HG02981 (cell line): Measurements from ENCODE around the gene SLC25A45.

Experiments used
- ATAC-seq: cut with Tn5 transposase; IDR thresholded peaks from one replicate; pipeline ENCODE4 v1.9.1; 2021; ENCODE audit warnings: mild to moderate bottlenecking, moderate library complexity; ENCODE audit not compliant: unreplicated experiment

Gene SLC25A45

DNA sequence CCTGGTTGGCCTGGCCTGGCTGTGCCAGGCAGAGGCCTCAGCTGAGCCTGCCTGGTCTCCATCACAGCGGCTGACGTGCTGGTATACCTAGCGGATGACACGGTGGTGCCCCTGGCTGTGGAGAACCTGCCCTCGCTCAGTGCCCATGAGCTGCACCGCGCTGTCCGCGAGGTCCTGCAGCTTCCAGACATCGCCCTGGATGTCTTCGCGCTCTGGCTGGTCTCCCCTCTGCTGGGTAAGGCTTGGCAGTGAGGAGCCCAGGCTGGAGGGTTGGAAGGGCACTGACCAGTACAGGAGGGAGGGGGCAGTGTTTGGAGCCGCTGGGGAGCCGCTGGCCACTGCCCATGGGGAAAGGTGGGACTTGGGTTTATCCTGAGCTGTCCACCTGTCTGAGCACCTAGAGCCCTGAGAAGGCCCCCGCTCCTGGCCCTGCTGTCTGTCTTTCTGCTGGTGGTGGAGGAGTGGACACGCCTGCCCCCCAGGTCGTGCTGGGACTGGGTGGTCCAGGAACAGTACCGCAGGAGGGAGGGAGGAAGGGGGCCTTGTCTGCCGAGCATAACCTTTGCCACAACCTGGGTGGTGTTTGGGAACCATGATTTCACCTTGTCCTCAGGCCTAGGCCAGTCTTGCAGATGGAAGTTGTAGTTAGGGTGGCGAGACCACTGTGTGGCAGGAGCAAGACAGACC, 7.0 kb upstream of the SLC25A45 start:
- ATAC-seq, result no peak

DNA sequence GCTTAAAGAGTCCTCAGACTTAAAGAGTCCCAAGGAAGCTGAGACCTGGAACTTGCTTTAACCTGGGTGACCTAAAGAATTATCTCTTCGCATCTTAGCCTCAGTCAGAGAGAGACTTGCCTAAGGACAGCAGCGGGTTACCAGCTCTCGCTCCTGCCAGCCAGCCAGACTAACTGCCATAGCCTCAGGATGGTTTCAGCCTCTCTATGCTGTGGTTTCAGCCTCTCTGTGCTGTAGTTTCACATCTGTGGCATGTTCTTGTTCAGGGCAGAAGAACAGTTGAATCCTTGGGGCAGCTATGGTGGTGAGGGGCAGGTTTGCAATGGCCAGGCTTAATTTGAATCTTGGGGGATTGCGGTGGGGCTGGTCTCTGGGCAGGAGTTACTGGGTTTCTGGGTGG, 6.3 kb upstream of the SLC25A45 start:
- ATAC-seq, result no peak

DNA sequence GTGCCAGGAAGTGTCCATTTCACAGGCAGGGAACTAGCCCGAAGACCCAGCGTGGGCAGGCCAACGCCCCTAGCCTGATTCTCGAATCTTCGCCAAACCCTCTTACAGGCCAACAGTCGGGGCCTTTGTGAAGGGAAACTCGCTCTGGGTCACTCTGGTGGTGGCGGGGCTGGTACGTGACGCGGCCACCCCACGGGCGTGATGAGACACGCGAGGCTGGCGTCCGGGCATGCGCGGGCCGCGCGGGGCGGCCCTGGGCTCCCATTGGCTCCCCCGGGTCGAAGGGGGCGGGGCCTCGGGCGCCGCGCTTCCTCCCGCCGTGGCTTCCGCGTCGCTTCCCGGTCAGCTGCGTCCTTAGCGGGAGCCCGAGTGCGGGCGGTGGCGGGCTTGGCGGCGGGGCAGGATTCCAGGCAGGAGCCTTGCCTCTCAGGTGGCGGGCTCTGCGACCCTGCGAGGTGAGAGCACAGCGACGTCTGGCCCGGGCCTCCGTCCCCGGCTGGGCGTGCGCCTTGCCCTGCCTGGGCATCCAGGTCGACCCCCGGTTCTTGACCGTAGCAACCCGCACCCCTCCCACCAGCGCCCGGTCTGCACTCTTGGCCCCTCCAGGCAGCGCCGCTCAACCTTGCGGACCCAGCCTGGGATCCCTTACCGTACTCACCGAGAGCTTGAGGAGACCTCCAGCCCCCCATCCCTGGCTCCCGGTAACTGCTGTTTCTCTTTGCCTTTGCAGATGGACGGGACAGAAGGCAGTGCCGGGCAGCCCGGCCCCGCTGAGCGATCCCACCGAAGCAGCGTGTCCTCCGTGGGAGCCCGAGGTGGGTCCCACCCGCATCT, 4.1 kb upstream of the SLC25A45 start, which contains the start of gene FRMD8:
Gene FRMD8 (plus strand): TSS at position 331 of the 834 bp plus-strand sequence. CDS start 400 bp downstream, at position 731.
- no peak for ATAC-seq

DNA sequence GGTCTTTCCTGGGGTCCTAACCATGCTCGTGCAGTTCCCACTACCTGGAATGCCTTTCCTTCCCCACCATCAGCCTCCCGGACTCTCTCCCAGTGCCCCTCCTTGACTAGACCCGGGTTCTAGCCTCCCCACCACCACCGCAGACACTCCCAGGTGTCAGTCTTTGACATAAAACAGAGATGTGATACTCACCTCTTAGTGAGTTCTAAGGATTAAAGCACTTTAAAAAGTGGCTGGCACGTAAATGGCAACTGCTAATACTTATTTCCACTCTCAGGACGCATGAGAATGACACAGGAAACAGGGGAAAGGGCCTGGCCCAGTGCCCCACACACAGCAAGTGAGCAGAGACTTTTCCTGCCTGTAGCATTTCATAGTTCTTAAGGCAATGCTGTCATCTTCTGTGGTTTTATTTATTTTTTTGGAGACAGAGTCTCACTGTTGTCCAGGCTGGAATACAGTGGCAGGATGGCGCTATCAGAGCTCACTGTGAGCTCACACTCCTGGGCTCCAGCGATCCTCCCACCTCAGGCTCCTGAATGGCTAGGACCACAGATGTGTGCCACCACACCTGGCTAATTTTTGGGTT, 1.9 kb upstream of the SLC25A45 start:
- ATAC-seq, result no peak

DNA sequence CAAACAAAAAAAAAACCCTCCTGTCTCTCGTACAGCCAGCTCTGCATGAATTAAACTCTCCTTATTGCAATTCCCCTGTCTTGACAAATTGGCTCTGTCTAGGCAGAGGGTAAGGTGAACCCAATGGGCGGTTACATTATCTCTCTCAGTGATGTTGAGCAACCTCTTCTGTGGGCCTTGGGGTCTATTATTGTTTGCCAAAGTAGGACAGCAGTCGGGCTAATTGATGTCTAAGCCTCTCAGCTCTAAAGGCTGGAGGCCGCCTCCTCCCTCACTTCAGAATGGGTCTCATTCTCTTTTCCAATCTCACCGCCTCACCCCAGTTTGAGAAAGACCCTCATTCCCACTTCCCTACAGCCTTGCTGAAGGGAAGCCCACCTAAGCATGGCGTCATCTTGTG, 1.3 kb upstream of the SLC25A45 start:
- ATAC-seq, result no peak

DNA sequence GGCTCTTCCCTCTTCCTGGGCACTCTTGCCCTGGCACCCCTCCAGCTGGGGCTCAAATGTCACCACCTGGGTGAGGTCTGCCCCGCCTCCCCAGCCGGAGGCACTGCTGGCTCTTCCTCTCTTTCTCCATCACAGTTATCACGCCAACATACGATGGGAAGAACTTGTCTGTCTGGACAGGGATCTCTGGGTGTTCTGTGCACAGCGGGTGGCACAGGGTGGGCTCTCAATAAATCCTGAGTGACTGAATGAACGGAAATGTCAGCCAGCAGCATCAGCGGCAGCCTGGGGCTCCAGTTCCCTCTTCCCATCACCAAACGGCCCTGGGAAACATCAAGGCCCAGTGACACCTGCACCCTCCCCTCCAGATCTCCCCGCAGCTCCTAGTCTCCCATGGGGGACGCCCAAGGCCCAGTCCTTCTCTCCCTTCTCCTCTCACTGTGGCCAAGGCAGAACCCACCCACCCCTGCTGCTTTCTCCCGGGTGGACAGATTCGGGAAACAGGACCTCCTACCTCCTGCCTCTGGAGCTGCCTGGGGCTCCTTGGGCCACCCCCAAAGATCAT, 440 bp upstream of the SLC25A45 start:
- no peak for ATAC-seq

DNA sequence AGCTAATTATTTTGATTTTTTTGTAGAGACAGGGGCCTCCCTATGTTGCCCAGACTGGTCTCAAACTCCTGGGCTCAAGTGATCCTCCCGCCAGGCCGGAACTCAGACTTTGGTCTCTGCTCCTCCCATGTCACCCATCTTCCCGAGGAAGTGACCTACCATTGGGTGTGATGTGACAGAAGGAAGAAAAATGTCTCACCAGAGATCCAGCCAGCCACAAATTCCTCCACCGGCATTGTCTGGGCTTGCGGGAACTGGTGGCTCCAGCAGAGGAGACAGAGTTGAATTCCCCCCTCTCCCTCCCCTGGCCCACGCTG, 772 bp downstream of the SLC25A45 start:
- peak; percentile 2 for ATAC-seq

DNA sequence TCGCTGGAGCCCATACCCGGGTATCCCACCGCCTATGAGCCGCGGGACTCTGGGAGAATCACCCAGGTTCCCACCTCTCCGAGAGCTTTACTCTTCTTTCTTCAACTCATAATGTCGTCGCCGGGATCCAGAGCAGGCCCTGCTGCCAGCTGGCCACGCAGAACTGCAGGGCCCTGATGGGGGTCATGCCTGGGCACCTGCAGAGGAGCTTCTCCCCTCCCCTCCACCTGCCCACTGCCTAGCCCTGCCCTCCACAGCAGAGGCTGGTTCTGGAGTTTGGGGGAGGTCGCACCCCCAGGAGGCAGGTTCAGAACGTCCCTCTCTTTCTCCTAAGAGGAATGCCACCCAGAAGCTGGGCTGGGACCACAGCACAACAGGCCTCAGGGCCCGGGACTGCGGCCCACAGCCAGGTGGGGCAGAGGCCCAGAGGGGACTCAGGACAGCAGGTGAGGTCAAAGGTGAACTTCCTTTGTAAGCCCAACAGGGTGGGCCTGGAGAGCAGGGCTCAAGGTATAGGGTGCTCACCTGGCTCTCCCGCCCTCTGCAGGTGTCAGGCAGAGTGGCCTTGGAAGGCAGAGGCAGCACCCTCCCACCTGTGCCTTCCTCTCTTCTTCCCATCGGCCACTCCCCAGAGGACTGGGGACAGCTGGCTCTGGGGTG, 1.9 kb downstream of the SLC25A45 start:
- no peak for ATAC-seq

DNA sequence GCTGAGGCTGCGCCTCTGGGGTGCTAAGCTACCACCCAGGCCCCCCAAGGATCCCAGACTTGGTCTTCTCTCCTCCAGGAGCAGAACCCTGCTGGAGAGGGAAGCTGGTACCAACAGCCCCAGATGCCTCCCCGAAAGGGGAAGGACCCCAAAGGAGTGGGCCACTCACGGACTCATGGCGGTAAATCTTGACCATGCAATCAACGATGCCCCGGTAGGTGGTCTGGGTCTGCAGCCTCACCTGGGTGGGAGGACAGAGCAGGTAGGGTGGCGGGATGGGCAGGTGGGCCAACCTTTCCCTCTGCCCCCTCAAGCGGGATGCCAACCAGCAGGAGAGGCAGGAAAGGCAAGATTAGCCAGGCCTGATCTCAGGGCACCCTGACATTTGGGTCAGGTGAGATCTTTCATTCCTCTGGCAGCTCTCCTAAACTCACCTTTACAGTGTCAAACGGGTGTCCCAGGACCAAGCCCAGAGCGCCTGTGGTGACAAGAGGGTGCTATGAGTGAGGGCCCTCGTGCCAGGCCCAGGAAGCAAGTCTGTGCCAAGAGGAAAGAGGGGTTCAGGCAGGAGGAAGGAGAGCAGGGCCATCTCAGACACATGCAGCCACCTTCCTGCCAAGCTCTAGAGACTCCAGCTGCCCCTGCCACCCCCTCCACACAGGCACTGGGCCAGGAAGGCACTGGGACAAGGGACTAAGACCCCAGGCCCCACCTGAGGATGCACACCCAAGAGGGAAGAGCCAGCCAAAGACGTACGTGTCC, 2.6 kb downstream of the SLC25A45 start:
- ATAC-seq, result no peak

DNA sequence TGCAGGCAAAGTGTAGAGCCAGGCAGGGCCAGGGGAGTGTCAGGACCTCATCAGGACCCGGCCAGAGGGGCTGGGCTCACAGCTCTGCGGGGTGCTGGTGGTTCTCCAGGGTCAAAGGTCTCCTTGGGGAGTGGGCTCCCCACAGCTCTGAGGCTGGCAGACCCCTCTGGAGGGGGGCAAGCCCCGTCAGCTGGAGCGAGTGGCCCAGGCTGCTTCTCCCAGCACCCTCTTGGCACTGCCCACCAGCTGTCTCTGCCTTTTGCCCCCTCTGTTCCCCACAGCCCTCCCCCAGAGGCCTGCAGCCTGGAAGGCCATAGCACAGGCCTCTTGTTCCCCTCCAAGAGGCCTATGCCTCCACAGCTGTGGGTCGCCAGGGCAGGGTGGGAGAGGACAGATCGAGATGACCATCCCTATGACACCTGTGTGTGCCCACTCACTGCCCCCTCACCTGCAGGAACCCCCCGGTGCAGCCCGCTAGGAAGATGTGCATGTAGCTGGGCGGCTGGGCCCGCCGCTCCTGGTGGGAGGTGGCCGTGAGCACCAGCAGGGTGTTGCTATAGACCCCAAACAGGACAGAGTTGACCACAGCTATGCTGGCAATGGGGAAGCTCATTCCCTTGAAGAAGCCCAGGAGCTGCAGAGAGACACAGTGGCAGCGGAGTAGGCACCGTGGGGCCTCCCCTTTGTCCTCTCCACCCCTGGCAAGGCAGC, 3.4 kb downstream of the SLC25A45 start:
- ATAC-seq, result no peak

DNA sequence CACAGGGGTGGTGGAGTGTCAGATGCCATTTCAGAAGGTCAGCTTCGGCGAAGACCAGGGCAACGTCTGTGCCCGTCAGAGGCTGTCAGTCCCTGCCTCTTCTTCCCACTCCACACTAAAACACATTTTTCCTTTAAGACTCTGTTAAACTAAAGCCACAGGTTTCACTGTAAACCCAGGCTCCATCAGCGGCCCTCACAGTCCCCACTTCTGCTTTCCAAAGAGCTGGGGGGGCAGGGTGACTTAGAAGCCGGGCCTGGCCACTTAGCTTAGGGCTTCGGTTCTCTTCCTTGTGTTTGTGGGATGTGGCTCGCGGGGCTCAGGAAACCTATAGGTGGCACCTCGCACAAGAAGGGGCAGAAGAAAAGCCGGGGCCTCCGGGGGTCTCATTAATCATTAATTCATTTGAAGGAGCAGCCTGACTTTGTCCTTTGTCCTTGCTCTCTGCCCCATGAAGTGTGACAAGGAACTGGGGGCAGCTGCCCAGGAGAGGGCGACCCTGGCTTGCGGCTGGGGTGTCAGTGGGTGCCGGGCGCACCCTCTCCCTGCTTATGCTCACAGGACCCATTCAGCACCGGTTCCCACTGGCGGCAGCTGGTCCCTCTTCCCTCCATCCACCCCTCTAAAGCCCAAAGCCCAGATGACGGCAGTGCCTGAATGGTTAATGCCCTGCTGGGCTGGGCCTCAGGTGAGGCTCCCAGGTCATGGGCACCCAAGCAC, 4.1 kb downstream of the SLC25A45 start:
- ATAC-seq, result no peak

DNA sequence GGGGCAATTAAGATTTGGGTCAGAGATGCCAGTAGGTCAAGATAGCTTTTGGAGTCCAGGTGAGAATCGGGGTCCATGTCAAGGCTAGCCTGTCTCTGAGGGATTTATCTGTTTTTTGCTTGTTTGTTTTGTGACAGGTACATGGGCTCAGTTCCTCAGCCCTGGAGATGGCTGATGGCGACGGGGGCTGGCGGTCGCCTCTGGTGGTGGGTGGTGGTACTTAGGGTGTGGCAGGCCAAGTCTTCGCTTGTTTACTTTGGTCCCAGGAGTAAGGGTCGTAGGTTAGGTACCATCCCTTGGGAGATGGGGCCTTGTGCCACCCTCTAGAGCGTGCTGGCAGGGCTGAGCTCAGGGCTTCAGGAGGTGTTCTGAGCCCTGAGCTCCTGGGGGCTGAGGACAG, 4.7 kb downstream of the SLC25A45 start:
- ATAC-seq, result no peak

DNA sequence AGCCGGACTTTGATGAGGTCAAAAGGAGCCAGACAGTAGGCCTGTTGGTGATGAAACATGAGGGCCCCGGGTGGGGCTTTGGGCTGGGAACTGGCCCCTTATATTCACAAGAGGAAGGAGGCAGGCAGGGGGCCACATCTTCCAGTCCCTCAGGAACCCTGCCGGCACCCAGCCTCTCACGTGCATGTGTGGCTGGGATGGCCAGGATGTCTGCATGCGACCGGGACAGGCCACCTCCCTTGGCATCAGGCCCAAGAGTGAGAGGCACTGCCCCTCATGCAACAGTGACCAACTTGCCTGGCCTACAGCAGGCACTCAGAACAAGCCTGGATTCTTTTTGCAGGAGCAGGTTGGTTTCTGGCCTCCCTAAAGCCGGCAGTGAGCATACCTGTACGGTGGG, 5.4 kb downstream of the SLC25A45 start:
- no peak for ATAC-seq

DNA sequence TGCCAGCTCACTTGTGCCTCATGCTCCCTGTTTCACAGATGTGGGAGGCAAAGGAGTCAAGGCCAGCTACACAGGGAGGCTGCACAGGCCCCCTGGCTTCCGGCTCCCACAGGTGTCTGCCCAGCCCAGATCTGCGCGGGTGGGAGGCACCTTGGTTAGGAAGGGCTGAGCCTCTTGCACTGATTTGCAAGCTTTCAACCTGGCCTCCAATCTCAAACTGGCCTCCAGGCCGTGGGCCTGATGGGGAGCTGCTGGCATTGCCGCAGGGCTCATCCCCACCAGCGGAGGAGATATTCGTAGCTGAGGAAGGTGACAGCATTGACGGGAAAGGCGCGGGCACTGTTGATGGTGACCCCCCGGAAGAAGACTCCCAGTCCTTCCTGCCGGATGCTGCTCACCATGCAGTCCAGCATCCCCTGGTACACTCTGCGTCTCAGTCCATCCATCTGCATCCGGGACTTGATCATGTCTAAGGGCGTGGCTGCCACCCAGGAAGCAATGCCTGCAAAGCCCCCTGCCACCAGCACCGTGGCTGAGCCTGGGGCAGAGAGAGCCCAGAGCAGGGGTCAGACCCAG, 6.2 kb downstream of the SLC25A45 start:
- no peak for ATAC-seq

DNA sequence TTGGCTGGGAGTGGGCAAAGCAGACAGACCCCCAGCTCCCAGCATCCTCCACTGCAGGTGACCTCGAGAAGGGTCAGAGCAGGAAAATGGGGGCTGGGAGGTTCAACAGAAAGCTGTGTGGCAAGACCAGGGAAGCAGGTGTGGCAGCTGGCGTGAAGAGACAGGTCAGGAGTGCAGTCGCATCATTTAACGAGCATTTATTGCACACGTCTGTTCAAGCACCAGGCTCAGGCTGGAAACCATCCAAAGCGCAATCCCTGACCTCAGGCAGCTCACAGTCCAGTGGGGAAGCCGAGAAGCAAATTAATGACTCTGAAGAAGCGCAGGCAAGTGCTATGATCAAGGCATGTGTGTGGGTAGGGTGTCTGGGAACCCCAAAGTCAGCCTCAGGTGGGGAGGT, 7.4 kb downstream of the SLC25A45 start:
- ATAC-seq, result no peak

DNA sequence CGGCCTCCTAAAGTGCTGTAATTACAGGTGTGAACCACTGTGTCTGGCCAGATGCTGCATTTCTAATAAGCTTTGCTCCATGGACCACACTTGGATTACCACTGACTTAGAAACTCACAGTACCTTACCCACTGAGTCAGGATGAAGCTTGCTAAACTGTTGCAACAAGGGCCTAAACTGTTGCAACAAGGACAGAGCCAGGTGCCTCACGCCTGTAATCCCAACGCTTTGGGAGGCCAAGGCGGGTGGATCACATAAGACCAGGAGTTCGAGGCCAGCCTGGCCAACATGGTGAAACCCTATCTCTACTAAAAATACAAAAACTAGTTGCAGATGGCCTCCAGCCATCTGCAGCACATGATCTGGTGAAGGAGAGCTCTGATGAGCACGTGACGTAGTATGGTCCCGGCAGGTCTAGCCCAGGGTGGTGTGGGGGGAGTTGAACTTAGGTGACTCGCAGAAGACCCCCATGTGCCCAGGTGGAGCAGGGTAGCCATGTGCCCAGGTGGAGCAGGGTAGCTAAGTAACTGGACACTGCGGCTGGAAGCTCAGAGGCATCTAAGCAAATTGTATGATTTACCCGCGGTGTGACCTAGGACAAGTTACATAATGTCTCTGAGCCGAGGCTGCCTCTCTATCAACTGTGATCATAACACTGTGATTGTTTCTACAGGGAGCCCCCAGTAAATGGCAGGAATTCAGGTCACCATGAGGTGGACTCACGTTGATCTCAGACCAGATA, 8.4 kb downstream of the SLC25A45 start:
- ATAC-seq, result no peak

DNA sequence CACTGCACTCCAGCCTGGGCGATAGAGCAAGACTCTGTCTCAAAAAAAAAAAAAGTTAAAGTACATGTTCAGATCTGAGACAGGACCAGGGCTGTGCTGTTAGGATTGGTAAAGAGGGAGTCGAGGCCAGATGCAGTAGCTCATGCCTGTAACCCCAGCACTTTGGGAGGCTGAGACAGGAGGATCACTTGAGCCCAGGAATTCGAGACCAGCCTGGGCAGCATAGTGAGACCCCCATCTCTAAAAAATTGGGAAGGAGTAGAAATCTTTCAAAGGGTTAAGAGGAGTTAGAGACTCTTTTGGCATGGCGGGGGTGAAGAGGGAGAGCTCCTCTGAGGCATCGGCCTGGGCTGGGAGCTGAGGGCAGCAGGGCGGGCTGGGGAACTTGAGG, 11.8 kb downstream of the SLC25A45 start:
- ATAC-seq, result no peak

DNA sequence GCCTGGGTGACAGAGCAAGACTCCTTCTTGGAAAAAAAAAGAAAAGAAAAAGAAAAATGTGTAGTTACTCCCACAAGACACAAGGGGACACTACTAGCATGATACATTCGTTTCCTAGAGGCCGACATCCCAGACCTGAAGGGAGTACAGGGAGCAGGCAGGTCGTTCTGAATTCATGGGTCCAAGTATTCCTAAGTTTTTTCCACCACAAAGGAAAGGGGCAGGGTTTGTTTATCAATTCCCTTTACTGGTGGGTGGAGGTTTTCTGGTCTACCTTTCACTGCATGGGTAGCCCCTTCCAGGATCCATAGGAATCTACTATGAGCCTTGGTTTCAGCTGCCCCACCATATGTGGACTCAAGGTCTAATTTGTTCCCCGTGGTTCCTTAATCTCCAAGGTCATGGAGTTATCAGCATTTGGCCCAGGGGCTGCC, 16.1 kb downstream of the SLC25A45 start:
- no peak for ATAC-seq
